ENCODE results near the gene VOPP1. TPM values are rescaled to one million over a fixed set of nuclear protein-coding genes. Genes with fewer than 3 reads are reported as not detected.
"Not testable (repeated sequence)": the region's sequence is repeated elsewhere in the genome, so short reads cannot be mapped to it uniquely, and the experiment has no call there.

Gene VOPP1
- total RNA-seq, 1 donor from 2014 or later = 94.1 TPM

DNA sequence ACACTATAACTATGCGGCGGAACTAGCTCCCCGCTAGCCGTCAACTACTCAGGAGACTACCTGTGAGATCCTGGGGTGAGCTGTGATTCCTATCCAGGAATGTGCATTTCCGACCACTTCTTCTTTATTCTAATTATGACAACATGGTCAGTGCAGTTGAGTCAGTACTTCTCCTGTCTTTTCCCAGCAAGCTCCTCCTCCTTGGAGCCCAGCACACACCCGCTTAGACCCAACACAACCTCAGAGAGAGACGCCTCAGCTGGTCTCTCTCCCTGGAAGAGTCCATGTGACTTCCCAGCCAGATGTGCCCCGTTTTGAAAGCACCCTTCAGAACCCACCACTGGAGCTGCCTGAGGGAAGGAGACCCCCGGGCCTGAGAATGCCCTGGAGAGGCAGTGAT, 100.7 kb downstream of the VOPP1 start:
- not testable (repeated sequence) for DNase-seq (ENCODE audit: low read depth in 2 of 2)

DNA sequence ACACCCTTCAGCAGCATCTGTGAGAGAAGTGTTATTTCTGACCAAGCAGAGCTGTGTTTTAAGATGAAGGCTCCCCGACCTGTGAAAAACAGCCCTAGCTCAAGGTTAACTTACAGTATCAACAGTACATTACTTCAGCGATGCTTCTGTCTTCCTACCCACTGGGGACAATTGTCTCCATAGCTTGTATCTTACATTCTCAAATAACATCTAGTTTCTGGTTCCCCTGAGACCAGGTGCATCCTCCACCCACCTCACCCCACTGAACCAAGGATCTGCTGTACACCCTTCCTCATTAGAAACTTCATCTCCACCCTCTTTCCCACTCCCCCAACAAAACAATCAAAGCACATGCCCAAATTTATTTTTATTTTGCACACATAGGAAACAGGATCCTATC, 102.0 kb downstream of the VOPP1 start:
- DNase-seq (ENCODE audit: low read depth in 2 of 2) = no peak

DNA sequence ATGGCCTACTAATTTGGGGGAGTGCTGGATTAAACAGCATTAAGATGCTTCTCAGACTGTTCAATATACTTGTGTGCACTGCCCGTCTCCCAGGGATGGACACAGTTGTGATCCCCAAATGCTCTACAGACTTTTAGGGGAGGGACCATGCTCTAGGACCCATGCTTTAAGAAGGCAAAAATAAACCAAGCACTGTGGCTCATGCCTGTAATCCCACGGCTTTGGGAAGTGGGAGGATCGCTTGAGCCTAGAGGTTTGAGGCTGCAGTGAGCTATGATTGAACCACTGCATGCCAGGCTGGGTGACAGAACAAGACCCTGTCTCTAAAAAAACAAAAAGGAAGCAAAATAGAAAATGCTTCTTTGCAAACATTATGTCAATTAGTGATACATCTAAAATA, 102.6 kb downstream of the VOPP1 start:
- DNase-seq (ENCODE audit: low read depth in 2 of 2) = no peak

DNA sequence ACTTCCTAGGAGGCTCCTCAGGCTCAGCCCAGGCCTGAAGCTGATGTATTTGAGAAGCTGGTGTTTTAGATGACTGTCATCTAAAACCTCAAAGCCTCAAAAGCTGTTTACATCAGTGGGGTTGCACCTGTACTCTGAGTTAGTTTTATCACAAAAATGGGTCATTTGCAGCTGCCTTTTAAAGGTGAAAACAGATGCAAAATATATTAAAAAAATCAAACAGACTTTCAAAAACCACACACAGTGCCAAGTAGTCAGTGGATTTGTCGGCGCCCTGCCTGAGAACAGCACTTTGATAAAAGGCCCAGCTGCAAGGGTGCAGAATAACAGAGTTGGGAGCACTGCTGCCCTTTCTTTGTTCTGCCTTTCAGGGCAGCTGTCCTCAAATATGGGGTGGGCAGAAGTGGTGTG, 103.0 kb downstream of the VOPP1 start:
- DNase-seq (ENCODE audit: low read depth in 2 of 2) = no peak

DNA sequence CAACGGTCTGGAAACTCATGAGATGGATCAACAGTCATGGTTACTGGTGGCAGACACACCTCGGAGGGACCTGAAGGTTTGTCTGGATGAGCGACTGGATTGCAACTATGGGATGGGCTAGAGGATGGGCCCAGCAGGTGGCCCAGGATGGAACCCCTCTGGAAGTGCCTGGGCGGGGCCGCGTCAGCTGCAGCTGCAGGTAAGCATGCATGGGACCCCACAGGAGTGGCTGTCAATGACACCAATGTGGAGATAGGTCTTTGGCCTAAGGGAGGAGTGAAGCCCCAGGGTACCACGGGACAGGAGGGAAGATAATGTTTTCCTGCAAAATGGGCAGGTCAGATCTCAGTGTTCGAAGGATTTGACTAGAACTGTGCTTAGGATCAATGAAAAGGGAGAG, 103.8 kb downstream of the VOPP1 start:
- no peak for DNase-seq (ENCODE audit: low read depth in 2 of 2)

DNA sequence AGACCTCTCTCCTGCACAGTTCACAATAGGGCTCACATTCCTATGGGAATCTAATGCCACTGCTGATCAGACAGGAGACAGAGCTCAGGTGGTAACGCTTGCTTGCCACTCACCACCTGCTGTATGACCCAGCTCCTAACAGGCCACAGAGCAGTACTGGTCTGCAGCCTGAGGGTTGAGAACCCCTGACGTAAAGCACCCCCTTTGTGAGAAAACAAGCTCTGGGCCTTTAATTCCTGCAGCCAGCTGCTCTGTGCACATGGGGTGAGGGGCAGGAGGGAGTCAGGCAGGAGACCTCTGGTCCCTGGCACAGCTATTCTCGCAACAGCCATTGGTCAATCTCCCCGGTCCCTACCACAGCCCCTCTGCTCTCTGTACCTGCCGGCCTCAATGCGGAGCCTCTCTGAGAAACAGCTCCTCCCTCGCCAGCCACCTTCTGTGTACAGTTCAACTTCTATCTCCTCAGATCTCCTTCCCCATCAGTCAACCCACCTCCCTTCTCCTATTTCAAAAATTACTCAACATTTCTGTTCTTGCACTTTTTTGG, 105.2 kb downstream of the VOPP1 start:
- DNase-seq (ENCODE audit: low read depth in 2 of 2) = no peak

DNA sequence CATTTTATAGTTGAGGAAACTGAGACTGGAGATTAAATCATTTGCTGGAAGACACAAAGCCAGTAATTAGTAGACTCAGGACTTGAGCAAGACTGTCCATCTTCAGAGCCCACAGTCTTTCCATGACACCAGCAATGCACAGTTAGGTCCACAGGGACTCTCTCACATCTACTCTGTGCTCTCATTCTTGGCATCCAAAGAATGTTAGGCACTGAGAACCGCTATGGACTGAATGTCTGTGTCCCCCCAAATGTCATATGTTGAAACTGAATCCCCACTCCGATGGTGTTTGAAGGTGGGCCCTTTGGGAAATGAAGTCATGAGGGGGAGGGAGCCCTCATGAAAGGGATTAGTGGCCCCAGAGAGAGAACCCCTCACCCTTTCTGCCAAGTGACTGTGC, 106.6 kb downstream of the VOPP1 start:
- no peak for DNase-seq (ENCODE audit: low read depth in 2 of 2)

DNA sequence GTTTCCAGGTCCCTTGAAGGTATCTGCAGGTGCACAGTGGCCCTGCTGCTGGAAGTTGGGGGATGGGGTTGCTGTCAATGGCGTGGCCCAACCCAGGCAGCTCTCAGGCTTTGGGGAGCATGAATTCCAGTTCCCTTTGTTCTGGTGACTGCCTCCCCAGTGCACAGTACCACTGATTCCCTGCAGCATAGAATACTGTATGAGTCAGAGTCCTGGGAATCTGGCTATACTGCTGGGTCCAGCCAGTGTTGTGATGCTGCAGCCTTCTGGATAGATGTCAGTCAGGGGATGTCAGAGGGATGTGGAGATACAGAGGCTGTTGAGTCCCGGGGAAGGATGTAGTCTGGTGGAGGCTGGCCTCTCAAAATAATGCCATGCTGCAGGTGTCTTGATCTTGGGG, 107.9 kb downstream of the VOPP1 start:
- no peak for DNase-seq (ENCODE audit: low read depth in 2 of 2)

DNA sequence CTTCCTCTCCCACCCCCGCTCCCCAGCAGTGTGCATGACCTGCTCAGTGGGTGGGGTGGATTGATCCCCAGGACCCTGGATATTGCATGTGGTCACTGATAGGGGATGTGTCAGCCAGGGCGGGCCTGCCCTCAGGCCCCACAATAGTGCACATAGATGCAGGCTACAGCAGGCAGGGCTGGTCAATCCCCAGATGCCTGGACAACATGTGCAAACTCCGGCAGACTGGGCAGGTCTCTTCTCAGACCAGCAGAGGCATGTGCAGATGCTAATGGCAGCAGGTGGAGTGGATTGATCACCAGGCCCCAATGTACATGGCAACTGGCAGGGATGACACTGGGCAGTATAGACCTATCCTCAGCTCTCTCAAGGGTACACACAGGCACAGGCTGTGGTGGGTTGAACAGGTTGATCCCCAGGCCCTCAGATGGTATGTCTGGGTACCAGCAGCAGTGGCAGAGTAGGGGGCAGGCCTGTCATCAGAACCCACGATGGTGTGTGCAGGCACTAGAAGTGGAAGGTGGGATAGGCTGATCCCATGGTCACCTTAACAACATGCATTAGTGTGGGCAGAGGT, 108.5 kb downstream of the VOPP1 start:
- no peak for DNase-seq (ENCODE audit: low read depth in 2 of 2)

DNA sequence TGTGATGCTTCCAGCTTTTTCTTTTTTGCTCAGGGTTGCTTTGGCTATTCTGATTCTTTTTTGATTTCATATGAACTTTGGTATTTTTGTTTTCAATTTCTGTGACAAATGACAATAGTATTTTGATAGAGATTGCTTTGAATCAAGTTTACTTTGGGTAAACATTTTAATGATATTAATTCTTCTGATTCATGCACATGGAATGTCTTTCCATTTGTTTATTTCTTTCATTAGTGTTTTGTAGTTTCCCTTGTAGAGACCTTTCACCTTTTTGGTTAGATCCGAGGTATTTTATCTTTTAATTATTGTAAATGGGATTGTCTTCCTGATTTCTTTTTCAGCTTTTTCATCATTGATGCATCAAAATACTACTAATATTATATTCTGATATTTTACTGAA, 114.0 kb downstream of the VOPP1 start:
- no peak for DNase-seq (ENCODE audit: low read depth in 2 of 2)

DNA sequence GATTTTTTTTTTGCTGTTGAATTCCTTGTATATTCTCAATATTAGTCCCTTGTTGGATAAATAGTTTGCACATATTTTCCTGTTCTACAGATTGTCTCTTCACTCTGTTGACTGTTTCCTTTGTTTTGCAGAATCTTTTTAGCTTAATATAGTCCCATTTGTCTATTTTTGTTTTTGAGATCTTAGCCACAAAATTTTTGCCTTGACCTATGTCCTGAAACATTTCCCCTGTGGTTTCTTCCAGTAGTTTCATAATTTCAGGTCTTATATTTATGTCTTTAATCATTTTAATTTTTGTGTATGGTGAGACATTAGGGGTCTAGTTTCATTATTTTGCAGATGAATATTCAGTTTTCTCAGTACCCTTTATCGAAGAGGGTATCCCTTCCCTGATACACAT, 114.5 kb downstream of the VOPP1 start:
- DNase-seq (ENCODE audit: low read depth in 2 of 2) = no peak

DNA sequence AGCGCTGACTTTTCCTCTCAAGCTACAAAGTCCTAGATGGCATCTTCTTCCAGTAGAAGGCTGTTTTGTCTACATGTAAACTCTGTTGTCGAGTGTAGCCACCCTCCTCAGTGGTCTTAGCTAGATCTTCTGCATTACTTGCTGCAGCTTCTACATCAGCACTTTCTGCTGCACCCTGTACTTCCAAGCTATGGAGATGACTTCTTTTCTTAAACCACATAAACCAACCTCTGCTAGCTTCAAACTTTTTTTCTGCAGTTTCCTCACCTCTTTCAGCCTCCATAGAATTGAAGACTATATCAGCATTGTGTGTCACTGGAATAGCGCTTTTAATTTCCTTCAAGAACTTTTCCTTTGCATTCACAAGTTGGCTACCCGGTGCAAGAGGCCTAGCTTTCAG, 119.3 kb downstream of the VOPP1 start:
- DNase-seq (ENCODE audit: low read depth in 2 of 2) = no peak

DNA sequence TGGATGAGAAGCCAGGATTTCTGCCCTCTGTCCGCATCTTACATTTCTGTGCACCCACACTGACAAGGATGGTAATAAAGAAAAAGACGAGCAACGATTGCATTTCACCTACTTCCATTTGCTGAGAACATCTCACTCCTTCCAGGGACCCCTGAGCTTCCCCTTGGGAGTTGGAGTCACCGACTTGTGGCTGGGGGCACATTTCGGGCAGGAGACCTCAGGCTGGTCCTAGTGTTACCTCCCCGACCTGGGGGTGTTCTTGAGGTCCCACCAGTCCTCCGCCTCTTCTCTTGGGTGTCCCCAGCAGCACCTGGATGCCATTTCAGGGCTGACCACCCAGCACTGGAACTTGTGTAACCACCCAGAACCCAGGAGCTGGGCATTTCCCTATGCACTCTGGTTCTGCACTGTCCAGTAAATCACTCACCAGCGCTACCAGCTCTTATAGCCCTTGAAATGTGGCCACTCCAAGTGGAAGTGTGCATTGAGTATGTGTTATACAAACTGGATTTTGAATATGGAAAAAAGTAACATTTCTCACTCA, 122.2 kb downstream of the VOPP1 start:
- no peak for DNase-seq (ENCODE audit: low read depth in 2 of 2)

DNA sequence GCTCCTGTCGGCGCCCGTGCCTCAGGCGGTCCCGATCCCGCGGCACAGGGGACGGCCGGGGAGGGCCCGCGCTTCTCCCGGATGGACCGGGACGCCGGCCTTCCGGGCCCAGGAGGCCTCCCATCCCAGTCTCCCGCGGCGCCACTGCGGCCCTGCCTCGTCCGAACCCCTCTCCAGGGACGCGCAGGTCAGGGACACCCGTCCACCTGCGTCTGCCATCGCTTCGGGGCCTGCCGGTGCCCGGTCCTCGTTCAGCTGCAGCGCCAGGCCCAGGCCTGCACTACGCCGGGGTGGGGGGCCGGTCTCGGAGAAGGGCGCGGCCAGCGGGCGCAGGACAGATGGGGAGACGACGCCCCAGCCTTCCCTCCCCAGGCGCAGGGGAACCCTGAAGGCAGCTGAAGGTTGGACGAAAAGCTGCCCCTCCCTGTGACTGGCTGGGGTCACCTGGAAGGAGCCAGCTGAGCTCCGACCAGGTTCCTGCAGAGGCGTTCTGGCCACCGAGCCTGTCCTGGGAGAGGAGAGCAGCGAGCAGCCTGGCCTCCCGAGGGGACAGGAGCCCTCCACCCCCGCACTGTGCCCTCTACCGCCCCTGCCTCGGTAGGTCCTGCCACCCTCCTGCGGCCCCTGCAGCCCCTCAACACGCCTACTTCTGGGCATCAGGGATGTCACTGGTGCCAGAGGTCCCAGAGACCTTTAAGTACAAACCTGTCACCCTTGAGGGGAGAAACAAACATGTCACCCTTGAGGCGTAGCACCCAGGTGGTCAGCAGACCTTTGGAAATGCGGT, 122.9 kb downstream of the VOPP1 start:
- DNase-seq (ENCODE audit: low read depth in 2 of 2) = no peak

DNA sequence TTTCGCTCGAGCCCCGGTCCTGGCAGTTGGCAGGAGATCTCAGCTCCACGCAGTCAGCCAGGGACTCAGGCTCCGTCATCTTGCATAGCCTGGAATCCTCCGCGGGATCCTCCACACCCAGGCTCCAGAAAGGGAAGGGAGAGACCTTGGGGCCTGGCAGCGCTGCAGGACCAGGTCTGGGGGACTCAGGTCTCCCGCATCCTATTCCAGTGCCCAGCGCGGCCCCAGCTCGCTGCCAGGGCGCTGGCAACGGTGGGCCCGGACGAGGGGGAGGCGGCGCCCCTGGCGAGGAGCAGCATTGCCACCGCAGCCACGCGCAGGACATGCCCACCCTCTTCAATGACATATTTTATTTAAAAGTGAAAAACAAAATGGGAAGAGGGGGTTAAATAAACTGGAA, 123.8 kb downstream of the VOPP1 start:
- no peak for DNase-seq (ENCODE audit: low read depth in 2 of 2)

DNA sequence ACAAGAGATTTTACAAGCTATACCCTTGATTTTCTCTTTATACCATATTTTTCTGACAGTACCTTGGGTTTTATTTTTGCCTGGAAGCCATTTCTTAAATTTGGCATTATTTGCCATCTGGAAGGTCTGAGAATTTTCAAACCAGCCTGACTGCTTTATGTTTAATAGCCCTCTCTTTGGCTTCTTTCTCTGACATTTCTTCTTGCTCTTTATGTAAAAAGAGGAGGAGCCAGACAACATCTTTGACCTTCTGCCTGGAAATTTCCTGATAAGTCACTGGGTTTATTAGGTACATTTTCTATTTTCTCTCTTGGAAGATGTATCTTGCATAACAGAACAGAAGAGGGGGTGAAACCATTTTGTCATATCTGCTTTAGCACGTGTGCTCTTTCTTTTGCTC, 127.5 kb downstream of the VOPP1 start:
- DNase-seq (ENCODE audit: low read depth in 2 of 2) = no peak

DNA sequence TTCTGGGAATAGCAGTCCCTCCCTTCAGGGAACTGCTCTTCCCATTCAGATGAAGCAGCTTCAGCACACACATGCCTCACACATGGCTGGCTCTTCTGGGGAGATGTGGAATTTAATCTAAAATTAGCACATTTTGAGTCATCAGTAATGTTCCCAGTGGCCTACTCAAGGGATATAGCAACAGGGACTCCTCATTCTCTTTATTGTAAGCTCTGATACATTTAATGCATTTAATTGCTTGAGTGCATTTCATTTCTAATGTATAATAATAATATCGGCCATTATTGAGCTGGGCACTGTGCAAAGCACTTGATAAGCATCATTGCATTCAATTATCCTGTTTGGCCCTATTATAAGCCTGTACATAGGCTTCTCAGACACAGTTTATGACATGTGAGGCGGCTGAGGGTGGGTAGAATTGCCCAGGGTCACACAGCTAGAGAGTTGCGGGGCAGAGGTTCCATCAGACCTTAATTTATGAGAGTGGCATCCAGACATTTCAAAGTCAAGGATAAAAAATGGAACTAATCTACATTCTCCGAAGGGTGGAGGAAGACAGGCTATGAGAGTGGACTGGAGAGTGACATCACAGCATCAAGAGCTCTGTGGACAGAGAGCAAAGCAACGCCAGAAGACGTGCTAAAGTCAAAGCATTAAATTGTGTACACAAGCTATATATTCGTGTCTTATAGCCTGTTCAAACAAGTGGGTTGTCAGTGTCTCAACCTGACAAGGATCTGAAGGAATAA, 130.4 kb downstream of the VOPP1 start:
- no peak for DNase-seq (ENCODE audit: low read depth in 2 of 2)

DNA sequence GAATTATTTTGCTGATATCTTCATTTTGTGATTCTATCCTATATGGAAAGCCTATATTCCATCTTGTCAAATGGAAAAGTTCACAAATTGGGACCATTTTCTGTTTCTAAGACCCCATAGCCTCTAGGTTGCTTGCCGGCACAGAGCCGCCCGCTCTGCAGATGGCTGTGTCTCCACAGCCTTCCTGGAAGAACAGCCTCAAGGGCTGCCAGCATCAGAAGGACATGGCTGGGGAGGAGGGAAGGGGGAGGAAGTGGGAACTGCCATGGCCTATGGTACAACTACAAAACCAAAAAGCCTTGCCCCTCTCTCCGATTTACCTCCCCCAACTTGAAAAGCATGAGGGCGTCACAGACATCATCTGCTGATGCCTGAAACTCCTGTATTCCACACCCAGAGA, 131.3 kb downstream of the VOPP1 start:
- DNase-seq (ENCODE audit: low read depth in 2 of 2) = no peak

DNA sequence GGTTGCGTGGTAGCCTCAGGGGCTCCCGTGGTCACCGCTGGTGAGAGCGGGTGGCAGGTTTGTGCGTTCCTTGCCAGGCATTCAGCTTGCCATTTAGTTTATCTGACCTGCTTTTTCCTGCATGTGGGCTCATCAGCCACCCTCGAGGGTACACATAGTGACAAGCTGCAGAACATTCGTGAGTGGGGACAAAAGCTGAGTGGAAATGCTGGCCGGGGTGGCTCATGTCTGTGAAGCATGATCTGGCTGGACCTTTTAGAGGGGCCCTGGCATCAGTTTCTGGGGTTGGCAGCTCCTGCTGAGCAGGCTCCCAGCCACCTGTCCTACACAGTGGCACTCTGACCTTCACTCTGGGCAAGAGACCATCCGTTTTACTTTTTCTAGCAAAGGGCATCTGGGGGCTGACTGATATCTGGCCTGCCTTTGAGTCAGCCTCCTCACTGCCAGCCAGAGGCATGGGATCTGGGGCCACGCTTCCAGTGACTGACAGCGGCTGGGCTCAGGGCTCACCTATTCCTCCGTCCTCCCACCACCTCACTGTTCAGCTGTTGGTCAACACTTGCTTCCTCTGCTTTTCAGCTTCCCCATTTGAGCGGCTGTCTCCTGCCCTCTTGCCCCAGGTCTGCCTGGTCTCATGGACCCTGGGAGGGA, 132.1 kb downstream of the VOPP1 start:
- no peak for DNase-seq (ENCODE audit: low read depth in 2 of 2)

DNA sequence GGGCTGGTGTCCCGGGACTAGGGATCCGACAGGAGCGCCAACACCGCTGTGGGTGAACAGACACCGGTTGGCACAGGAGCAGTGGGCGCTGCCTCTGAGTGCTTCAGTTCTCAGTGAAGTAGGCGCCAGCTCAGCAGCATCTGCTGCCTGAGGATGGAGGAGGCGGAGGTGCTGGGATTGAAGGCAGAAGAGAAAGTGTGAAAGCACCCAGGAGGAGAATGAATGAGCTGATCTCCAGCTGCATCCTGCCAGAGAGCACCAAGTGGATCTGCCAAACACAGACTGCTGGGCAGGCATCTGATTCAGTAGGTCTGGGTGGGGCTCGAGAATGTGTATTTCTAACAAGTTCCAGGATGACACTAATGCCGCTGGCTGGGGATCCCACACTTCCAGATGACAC, 132.7 kb downstream of the VOPP1 start:
- DNase-seq (ENCODE audit: low read depth in 2 of 2) = peak in 1 of 2 donors; percentile 14

DNA sequence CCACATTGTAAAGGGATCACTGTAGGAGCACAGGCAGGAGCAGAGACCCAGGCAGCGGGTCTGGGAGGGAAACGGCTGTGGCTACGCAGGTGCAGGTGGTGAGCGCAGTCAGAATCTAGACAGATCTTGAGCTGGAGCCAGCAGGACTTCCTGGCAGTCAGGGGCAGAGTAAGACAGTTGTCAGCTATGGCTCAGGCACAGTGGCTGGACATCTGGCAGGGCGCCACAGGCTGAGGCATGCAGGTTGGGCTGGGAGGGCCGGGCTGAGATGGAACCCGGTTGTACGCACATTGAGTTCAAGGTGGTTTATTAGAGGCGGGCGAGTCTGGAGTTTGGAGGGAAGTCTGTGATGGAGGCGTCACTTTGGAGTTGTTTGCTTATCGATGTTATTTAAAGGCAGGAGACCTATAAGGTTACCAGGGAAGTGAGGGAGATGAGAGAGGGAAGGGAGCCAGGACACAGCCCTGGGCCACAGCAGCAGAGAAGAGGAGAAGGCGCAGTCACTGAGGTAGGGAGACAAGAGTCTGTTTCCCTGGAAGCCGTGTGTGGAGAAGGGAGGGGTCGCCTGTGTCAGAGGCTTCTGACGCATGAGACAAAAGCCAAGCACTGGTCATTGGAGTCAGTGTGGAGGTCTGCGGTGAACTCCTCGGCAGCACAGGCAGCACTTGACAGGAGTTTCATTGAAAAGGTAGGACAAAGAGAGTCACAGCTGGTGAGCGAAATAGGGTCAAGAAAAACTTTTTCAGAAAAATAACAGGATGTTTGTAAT, 133.4 kb downstream of the VOPP1 start:
- peak in 1 of 2 donors; percentile 38 for DNase-seq (ENCODE audit: low read depth in 2 of 2)

Measured in dermis microvascular lymphatic vessel endothelial cell (primary cell).